Cerebellar nuclear complex (tissue), 1 donor: ENCODE data around the gene CCL20.
"Not testable (repeated sequence)": the region's sequence is repeated elsewhere in the genome, so short reads cannot be mapped to it uniquely, and the experiment has no call there.

Experiments
- DNase-seq, 2 experiments: peaks; one replicate each; lab custom pipeline; 2025; lab: John Stamatoyannopoulos, UW

The CCL20 gene

GRCh38 chr2:227834423-227834822 is 20.8 kb downstream of the CCL20 start:
- DNase-seq, result no peak

DNA sequence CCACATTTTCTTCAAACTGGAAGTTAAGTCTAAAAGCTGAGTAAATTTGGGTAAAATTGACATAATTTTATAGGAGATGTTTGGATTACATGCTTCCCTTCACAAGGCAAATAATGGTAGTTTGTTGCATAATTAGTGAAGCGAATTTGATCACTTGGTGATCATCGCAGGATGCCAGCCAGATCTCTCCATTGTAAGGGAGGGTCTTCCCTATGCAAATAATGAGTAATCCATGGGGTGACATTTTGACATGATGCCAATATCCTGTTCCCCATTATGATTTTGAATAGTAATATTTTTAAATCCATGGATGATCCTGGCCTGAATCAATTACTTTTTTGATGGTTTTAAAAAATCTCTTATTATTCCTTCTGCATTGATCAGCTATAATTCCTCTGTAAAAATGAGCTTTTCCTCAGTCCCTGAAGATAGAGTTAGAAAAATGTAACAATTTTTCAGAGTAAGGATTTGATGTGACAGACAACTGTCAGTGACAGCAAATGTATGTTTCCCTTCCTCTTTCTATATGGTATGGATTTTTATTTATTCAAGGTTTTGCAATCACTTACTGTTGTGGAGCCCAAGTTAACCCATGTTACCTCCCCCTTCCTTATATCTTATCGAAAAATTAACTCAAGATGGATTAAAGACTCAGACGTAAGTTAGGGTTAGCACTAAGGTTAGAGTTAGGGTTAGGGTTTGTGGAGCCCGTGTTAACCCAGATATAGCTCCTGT is 21.4 kb downstream of the CCL20 start:
- DNase-seq, result no peak

- DNase-seq, result not testable (repeated sequence)
Observed at GRCh38 chr2:227839339-227840129, 25.9 kb downstream of the CCL20 start.

DNA sequence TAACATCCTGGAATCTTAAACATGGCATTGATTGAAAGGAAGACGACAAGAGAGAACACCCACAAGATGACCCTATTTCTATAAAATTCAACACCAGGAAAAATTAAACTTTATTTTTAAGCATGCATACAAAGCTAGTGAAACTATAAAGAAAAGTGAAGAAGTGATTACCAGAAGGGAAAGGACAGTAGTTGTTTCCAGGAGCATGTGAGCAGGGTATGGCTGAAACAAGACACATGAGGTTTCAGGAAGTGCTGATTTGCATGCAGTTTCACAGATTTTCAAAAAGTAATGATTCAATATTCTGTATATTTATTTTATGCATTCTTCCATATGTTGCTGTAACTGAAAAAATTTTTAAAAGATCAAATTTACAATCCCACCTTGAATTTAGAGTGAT is 33.2 kb downstream of the CCL20 start:
- no peak for DNase-seq

DNA sequence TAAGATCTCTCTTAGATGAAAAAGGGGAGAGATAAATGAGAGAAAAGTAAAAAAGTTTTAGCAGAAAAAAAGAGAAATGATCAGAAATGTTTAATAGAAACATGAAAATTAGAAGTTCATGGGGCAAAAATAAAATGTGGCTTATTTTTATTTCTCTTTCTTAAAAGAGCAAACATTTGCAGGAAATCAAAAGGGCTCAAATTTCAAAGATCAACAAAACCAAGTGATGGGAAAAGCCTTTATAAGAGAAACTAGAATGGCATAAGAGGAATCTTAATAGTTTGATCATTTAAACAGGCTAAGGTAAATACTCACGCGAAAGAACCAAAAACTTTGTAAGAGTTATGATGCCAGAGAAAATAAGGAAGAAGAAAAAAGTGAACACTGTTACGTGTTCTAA is 34.5 kb downstream of the CCL20 start:
- DNase-seq, result no peak

- no peak for DNase-seq
Observed at GRCh38 chr2:227848586-227848985, 34.9 kb downstream of the CCL20 start.

DNA sequence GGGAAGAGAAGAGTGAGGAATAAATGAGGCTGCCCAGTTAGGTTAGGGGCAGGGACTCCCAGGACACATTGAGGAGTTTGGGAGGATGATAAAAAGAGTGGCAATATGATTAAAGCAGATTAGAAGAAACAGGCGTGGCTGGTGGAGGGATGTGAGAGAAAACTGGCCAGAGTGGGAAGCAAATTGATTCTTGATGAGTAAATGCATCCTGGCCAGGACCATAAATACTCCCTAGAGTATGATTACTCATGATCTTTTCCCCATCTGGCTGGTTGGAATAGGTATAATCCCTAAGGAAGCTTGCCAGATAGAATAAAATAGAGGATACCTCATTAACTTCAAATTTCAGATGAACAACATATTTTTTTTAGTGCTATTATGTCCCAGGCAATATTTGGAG is 36.3 kb downstream of the CCL20 start:
- no peak for DNase-seq

- no peak for DNase-seq
Observed at GRCh38 chr2:227853204-227853629, 39.6 kb downstream of the CCL20 start.

GRCh38 chr2:227853765-227854271 is 40.2 kb downstream of the CCL20 start:
- DNase-seq, result no peak

DNA sequence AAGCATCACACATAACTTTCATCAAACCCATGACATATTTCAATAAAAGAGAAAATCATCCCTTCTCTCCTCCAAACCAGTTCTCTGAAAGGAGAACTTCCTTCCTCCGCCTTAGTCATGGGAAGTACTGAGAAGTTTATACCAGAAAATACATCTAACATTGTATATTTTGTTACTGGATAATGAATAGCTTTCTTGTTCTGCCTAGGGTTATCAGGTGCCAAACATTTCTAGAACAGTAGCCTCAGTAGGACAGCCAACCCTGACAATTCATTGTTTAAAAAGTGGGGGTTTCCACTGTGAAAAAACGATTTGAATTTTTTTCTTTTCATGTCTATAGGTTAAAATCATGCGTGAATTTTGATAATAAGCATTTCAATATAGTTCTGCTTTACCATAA is 41.8 kb downstream of the CCL20 start:
- DNase-seq, result no peak

- no peak for DNase-seq
Observed at GRCh38 chr2:227856697-227857096, 43.1 kb downstream of the CCL20 start.

DNA sequence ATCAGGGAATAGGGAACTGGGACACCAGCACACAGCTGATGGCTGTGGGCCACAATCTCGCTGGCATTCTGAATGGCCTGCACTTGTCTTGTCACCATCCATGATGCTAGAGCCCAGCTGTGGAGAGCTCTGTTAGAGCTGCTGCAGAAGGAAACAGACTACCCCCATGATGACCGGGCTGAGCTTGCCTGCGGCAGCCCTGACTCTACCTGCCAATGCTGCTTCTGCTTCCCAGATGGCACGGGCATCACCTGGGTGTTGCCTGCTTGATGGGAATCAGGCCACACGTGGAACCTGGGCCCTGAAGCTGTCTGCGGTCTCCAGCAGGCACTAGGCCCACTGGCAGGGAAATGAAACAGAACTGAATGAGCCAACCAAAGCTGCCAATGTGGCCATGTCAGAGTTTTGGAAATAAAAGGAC is 46.6 kb downstream of the CCL20 start:
- DNase-seq, result peak; percentile 42 to 67

DNA sequence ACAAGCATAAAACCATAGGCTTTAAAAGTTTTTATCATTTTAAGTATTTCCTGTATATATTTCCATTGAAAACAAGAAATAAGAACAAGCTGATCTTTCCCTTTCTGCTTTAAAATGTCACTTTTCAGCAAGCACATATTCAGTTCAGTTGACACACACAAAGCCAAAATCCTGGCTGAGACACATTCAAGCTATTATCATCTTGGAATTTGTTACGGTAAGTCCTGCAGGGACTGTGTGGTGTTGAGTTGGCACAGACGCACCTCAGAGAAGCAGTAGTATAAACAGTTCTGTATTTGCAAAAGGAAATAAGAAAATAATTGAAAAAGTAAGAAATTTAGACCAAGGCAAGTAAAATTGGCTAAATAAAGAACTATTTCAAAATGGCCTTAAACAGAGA is 47.4 kb downstream of the CCL20 start:
- no peak for DNase-seq

DNA sequence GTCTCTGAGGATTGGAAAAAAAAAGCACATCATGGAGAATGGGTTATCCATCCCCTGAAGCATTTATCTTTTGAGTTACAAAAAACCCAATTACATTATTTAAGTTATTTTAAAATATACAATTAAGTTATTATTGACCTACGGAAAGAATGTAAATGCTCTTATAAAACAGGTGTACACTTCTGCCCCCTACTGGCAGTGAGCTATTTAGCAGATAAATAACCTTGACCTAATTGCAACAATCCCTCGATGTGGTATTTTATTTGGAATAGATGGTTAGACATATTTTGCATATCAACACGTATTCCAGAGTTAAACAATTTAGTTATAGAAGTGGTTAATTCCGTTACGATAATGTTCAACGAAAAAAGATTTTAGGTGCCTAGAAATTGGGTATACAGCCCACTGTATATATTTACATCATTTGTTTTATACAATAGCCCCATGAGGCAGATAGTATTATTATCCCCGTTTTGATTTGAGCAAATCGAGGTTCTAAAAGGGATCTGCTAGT is 48.6 kb downstream of the CCL20 start:
- no peak for DNase-seq

- no peak for DNase-seq
Observed at GRCh38 chr2:227862741-227863588, 49.3 kb downstream of the CCL20 start.

- DNase-seq, result no peak
Observed at GRCh38 chr2:227864161-227864756, 50.6 kb downstream of the CCL20 start.

DNA sequence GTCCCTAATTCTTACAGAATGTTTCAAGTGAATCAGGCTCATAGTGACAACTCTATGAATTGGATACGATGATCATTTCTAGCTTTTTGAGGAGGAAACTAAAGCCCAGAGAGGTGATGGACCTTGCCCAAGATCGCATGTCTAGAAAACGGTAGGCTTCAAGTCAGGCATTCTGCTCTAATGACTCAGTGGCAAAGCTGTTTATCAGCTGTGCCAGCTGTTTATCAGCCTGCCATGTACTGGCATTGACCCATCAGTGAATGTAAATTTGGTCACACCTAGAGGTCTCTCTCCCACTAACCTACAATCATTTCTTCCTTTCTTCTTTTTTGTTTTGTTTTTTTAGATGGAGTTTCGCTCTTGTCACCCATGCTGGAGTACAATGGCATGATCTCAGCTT is 51.6 kb downstream of the CCL20 start:
- no peak for DNase-seq
